Heart right ventricle (tissue), 16 donors: ENCODE data around the gene RNMT. TPM values are rescaled to one million over a fixed set of nuclear protein-coding genes. Genes with fewer than 3 reads are reported as not detected.

ENCODE experiments used
- ATAC-seq, 8 donors: fragments of 200-7000 bp; cut with Tn5 transposase; one replicate each; pipeline ENCODE4 v1.9.1; 2020; ENCODE audit warnings: mild to moderate bottlenecking in 8 of 8, moderate library complexity in 8 of 8, moderate number of reproducible peaks in 1 of 8
- DNase-seq, 2 donors: peaks; one replicate each; pipeline ENCODE4 v3.0.0-alpha.2; 2020
- H3K27ac ChIP-seq, 10 donors: fragments of 200-600 bp; sonication (generic) in 2 of 10; one replicate each; pipeline versions ENCODE4 v1.5.0 to v1.8.0; 2020 to 2022; ENCODE audit warnings: mild to moderate bottlenecking in 3 of 10
- H3K27me3 ChIP-seq, 7 donors: fragments of 200-600 bp; one replicate each; pipeline ENCODE4 v1.8.0; 2021 to 2022; ENCODE audit warnings: mild to moderate bottlenecking in 2 of 7
- H3K36me3 ChIP-seq, 9 donors: fragments of 200-600 bp; sonication (generic) in 1 of 9; one replicate each; pipeline versions ENCODE4 v1.5.0 to v1.8.0; 2020 to 2022; ENCODE audit warnings: mild to moderate bottlenecking in 2 of 9
- H3K4me1 ChIP-seq, 9 donors: fragments of 200-600 bp; sonication (generic) in 1 of 9; one replicate each; pipeline versions ENCODE4 v1.5.0 to v1.8.0; 2020 to 2022; ENCODE audit warnings: mild to moderate bottlenecking in 4 of 9
- H3K4me3 ChIP-seq, 10 donors: fragments of 200-600 bp; sonication (generic) in 2 of 10; one replicate each; pipeline versions ENCODE4 v1.5.0 to v1.8.0; 2020 to 2022; ENCODE audit warnings: mild to moderate bottlenecking in 7 of 10, moderate library complexity in 2 of 10
- H3K9me3 ChIP-seq, 11 donors: fragments of 200-600 bp in 10 of 11; sonication (generic) in 2 of 11; one replicate each; pipeline versions ENCODE4 v1.5.0 to v1.8.0; 2013 to 2022; ENCODE audit warnings: mild to moderate bottlenecking in 2 of 11, control low read depth in 1 of 11, moderate library complexity in 1 of 11
- CTCF ChIP-seq, 9 donors: fragments of 200-600 bp; sonication (generic) in 2 of 9; IDR thresholded peaks; one replicate each; pipeline versions ENCODE4 v1.5.0 to v1.8.0; 2021 to 2022; ENCODE audit warnings: antibody characterized with exemption in 9 of 9, mild to moderate bottlenecking in 5 of 9, moderate library complexity in 1 of 9
- WGBS, 2 donors: extraction: QIAGEN DNeasy Blood & Tissue Kit; methylation state at CpG; one replicate each; pipeline ENCODE4 v1.1.7; 2013; ENCODE audit warnings: inconsistent platforms in 1 of 2; 5-methylcytosine and 5-hydroxymethylcytosine counted together
- intact Hi-C, 10 donors: fragments of 100-400 bp; cut with DNase I; formaldehyde crosslinking; loops; one replicate each; pipeline versions ENCODE4 v1.11.1 to v1.14.2; 2022
- polyA plus RNA-seq, 2 donors: library from polyadenylated mRNA; stranded (reverse); fragments of 200-250 nt; gene quantifications; one replicate each; pipeline ENCODE4 v1.2.3, GENCODE V29; 2013
- total RNA-seq, 10 donors: library from RNA; stranded (reverse); fragmentation: NEBNext Ultra II Directional in 3 of 10; extraction: Animal tissue kit (Norgen Biotek cat#: 25700) in 3 of 10; gene quantifications; one replicate each; pipeline versions ENCODE4 v1.2.1 to v1.2.4, GENCODE V29; 2021 to 2023
- donor health status: Arrhythmogenic right ventricular cardiomyopathy.
- donor health status: ischemic (EF 13 %, LVEDD 7.1; RV severe dilation, severe dysfunction).
- donor health status: healthy with polysubstance abuse.
- donor health status: DM: no; HTN: yes; CAD: no.
- donor health status: DM: no; HTN: no; CAD: no.
- donor health status: ischemic (EF 25% LVEDD 6.9; RV normal size, moderate dysfunction).
- donor health status: ischemic (EF 25% LVEDD 5.7; RV mildly dilated, moderate dysfunction).
- donor health status: healthy.
- donor health status: DM: yes; HTN: yes; CAD: no.
- donor health status: Ischemic cardiomyopathy.
- donor health status: ischemic (EF 35%, LVEDD 5.7; RV mildly dilated, moderate dysfunction).
- donor health status: nonischemic (EF 11% LVEDD 7.7; RV severe dilation, severe dysfunction).
- donor health status: DM: yes; HTN: yes; CAD: no.
- donor health status: PGD.
- donor health status: ischemic (EF 29% LVEDD 5.4; RV normal size, mild dysfunction).
- donor health status: nonischemic (EF 23%, LVEDD 6.1; RV moderate dilation, normal function).

Gene RNMT
- total and polyA plus RNA-seq, 12 donors: 12.4 to 37.0 (median 33.0) TPM

DNA sequence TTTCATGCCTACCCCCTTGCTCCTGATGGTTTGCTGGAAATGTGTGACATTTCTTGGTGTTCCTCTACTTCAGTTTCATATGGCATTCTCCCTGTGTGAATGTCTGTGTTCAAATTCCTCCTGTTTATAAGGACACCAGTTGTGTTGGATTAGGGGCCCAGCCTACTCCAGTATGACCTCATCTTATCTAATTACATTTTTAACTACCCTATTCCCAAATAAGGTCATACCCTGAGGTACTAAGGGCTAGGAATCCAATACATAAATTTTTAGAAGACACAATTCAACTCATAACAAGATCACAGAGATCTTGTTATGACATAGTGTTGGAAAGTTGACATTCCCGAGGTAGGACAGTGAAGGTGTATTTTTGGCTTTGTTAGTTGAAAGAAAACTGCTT lies 5.6 kb upstream of the RNMT start:
- 88 to 93% methylated on average over 1 of the region's 1 CpG for WGBS, 2 donors
- Histone ChIP-seq H3K27me3 (no peaks in the 10 kb centered on the region), H3K9me3 (peaks cover 0 to 10% (median 6%) of the 10 kb centered on the region in 11 donors), H3K36me3 (peaks cover 0 to 11% (median 0%) of the 10 kb centered on the region in 9 donors), H3K27ac (no peak overlapping the region), H3K4me3 (no peak overlapping the region), H3K4me1 (peaks cover 0 to 37% (median 22%) of the 10 kb centered on the region in 9 donors)
- DNase-seq (no peak), ATAC-seq (no peak)
- intact Hi-C loops: loop anchor here in 7 of 10 donors (5.0 to 10.0 kb wide), 6 partner anchors 34 to 169 kb away; no protein-coding TSS in a partner anchor
- TF ChIP-seq CTCF (IDR thresholded peaks at IDR 0.05): no peak

DNA sequence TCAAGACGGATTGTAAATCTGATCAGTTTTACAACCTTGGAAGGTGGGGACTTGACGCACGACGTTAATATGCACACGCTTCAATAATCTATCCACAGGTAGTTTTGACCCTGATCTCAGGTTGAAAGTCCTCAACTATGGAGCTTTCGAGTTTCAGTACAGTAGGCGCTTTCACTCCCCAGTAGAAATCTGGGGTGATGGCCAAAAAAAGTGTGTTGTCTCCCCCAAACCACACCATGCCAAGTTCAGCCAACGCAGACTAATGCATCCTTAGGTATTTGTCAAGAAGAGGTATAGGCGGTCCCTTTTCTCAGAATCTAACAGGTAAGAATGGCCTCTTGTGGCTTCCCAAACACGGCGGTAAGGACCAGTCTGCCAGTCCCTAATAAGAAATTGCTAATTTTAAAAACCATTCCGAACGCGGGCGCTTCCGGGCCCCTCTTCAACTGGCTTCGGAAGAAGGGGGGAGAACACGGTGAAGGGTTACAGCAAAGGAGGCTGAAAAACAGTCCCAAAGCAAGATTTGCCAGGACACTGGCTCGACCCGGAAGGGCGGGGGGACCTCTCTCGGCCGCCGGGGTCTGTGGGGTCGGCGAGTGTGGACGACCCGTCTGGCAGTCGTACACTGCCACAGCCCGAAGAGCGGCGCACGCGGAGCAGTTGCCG lies 774 bp upstream of the RNMT start:
- H3K4me1 ChIP-seq: peaks cover 0 to 49% (median 28%) of the 10 kb centered on the region in 9 donors
- no peaks in the 10 kb centered on the region for H3K27me3 ChIP-seq
- TF ChIP-seq CTCF (IDR thresholded peaks at IDR 0.05): no peak
- H3K4me3 ChIP-seq: peak overlapping the region; percentile 75 to 95 (median 85)
- no peaks in the 10 kb centered on the region for H3K9me3 ChIP-seq
- intact Hi-C loops: loop anchor here in 7 of 10 donors (2.0 to 10.0 kb wide), 8 partner anchors 81 to 508 kb away; partner anchors contain the start of gene LDLRAD4 (in 2 of the 7)
- H3K27ac ChIP-seq: peak overlapping the region; percentile 81 to 97 (median 94)
- DNase-seq (no peak), ATAC-seq (no peak)
- 2 to 4% methylated on average over 35 of the region's 35 CpGs for whole genome bisulfite sequencing, 2 donors
- H3K36me3 ChIP-seq: peaks cover 0 to 11% (median 0%) of the 10 kb centered on the region in 9 donors

DNA sequence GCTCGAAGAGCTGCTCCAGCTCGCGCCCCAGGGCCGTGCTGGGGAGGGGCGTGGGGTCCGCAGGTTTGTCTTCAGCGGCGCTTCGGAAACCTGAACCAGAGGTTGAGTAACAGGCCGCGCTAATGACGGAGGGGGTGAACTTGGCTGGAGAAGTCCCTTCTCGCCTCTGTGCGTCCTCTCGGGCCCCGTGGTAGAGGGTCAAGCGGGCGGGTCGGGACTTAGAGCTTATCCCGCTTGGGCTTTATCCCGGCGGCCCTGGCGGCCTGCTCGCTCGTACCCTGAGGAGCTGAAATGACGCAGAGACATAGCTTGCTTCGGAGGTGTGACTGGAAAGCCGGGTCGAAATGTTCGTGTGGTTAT lies 479 bp downstream of the RNMT start:
- ATAC-seq: peak; percentile 16 to 67 (median 55)
- TF ChIP-seq CTCF (IDR thresholded peaks at IDR 0.05): no peak
- 0% methylated on average over 29 to 30 of the region's 30 CpGs for WGBS, 2 donors
- Histone ChIP-seq H3K4me3 (peak overlapping the region; percentile 75 to 95 (median 85)), H3K9me3 (no peaks in the 10 kb centered on the region), H3K4me1 (peaks cover 0 to 50% (median 32%) of the 10 kb centered on the region in 9 donors), H3K27ac (peak overlapping the region; percentile 81 to 97 (median 94)), H3K27me3 (no peaks in the 10 kb centered on the region), H3K36me3 (peaks cover 0 to 11% (median 0%) of the 10 kb centered on the region in 9 donors)
- no peak for DNase-seq
- intact Hi-C loops: loop anchor here in 7 of 10 donors (2.0 to 10.0 kb wide), 8 partner anchors 82 to 510 kb away; partner anchors contain the start of gene LDLRAD4 (in 2 of the 7)

- H3K4me1 ChIP-seq: peaks cover 0 to 33% (median 14%) of the 10 kb centered on the region in 9 donors
- H3K27me3 ChIP-seq: no peaks in the 10 kb centered on the region
- no peak overlapping the region for H3K4me3 ChIP-seq
- no peak for ATAC-seq
- no peak for TF ChIP-seq CTCF (IDR thresholded peaks at IDR 0.05)
- intact Hi-C loops: no loop called here
- peaks cover 0 to 43% (median 15%) of the 10 kb centered on the region in 9 donors for H3K36me3 ChIP-seq
- 67 to 71% methylated on average over 1 of the region's 1 CpG for WGBS, 2 donors
- DNase-seq: no peak
- H3K27ac ChIP-seq: no peak overlapping the region
- no peaks in the 10 kb centered on the region for H3K9me3 ChIP-seq
Observed at GRCh38 chr18:13730481-13730880, 4.0 kb downstream of the RNMT start.
